Adipose tissue (tissue), 3 donors: ENCODE measurements around the gene SIX3. TPM values are rescaled to one million over a fixed set of nuclear protein-coding genes. Genes with fewer than 3 reads are reported as not detected.

Experiments used
- H3K27ac ChIP-seq: one replicate; pipeline ENCODE4 v1.5.1; 2013; ENCODE audit warnings: low read depth, low read length
- WGBS, 3 donors: extraction: QIAGEN DNeasy Blood & Tissue Kit; methylation state at CpG; one replicate each; pipeline ENCODE4 v1.1.7; 2013; 5-methylcytosine and 5-hydroxymethylcytosine counted together
- polyA plus RNA-seq, 3 donors: library from polyadenylated mRNA; stranded (reverse); fragments of 200-250 nt; gene quantifications; one replicate each; pipeline ENCODE4 v1.2.3, GENCODE V29; 2013
- donor health status: healthy with polysubstance abuse.
- donor health status: Bipolar disorder and iron deficiency.
- donor health status: healthy.

SIX3 gene
- polyA plus RNA-seq, 3 donors: 0.11 TPM; not detected in 2

- 9 to 10% (median 9%) methylated on average over 32 of the region's 32 CpGs for WGBS, 3 donors
- no peak overlapping the region for H3K27ac ChIP-seq
These were observed 11.7 kb upstream of the SIX3 start for GRCh38 chr2:44929735-44930273.

- no peak overlapping the region for H3K27ac ChIP-seq
- WGBS, 3 donors: 10 to 14% (median 12%) methylated on average over 28 of the region's 28 CpGs
These were observed 11.0 kb upstream of the SIX3 start for GRCh38 chr2:44930274-44931197.

- H3K27ac ChIP-seq: no peak overlapping the region
- 51 to 63% (median 59%) methylated on average over 10 of the region's 10 CpGs for WGBS, 3 donors
These were observed 10.2 kb upstream of the SIX3 start for GRCh38 chr2:44931198-44931780.

- H3K27ac ChIP-seq: no peak overlapping the region
- WGBS, 3 donors: 22 to 45% (median 25%) methylated on average over 12 of the region's 12 CpGs
These were observed 9.4 kb upstream of the SIX3 start for GRCh38 chr2:44932079-44932478.

- 8 to 13% (median 11%) methylated on average over 45 of the region's 45 CpGs for WGBS, 3 donors
- no peak overlapping the region for H3K27ac ChIP-seq
These were observed 8.7 kb upstream of the SIX3 start for GRCh38 chr2:44932564-44933392.

GRCh38 chr2:44933434-44933951 lies 8.0 kb upstream of the SIX3 start:
- WGBS, 3 donors: 7 to 10% (median 7%) methylated on average over 19 of the region's 19 CpGs
- no peak overlapping the region for H3K27ac ChIP-seq

GRCh38 chr2:44934038-44934982 lies 7.2 kb upstream of the SIX3 start:
- H3K27ac ChIP-seq: no peak overlapping the region
- WGBS, 3 donors: 2 to 4% (median 3%) methylated on average over 56 to 60 of the region's 60 CpGs

- 1 to 2% (median 2%) methylated on average over 48 of the region's 48 CpGs for WGBS, 3 donors
- H3K27ac ChIP-seq: no peak overlapping the region
These were observed 6.3 kb upstream of the SIX3 start for GRCh38 chr2:44934983-44935728.

- 2 to 4% (median 3%) methylated on average over 13 to 27 of the region's 27 CpGs for WGBS, 3 donors
- no peak overlapping the region for H3K27ac ChIP-seq
These were observed 5.8 kb upstream of the SIX3 start for GRCh38 chr2:44935729-44936098.

- no peak overlapping the region for H3K27ac ChIP-seq
- 6 to 17% (median 16%) methylated on average over 6 of the region's 6 CpGs for WGBS, 3 donors
These were observed 5.2 kb upstream of the SIX3 start for GRCh38 chr2:44936275-44936674.

GRCh38 chr2:44936715-44937687 lies 4.5 kb upstream of the SIX3 start:
- H3K27ac ChIP-seq: no peak overlapping the region
- 11 to 16% (median 13%) methylated on average over 22 of the region's 22 CpGs for WGBS, 3 donors

GRCh38 chr2:44937688-44938240 lies 3.7 kb upstream of the SIX3 start:
- WGBS, 3 donors: 3 to 6% (median 5%) methylated on average over 31 to 35 of the region's 35 CpGs
- no peak overlapping the region for H3K27ac ChIP-seq

GRCh38 chr2:44938287-44939105 lies 3.0 kb upstream of the SIX3 start:
- no peak overlapping the region for H3K27ac ChIP-seq
- WGBS, 3 donors: 2 to 4% (median 3%) methylated on average over 62 of the region's 62 CpGs

- WGBS, 3 donors: 9 to 16% (median 11%) methylated on average over 42 of the region's 42 CpGs
- no peak overlapping the region for H3K27ac ChIP-seq
These were observed 2.1 kb upstream of the SIX3 start for GRCh38 chr2:44939106-44940048.
